ENCODE measurements around the gene RBM15. TPM values are rescaled to one million over a fixed set of nuclear protein-coding genes. Genes with fewer than 3 reads are reported as not detected.

RBM15 gene
- total RNA-seq, 2 donors from 2014 or later = 75.0 to 77.8 TPM

- H3K4me1 Mint-ChIP-seq (ENCODE audit: low read depth) = no peaks in the 10 kb centered on the region
- DNase-seq (no peak), ATAC-seq (replicated peaks in 1 of 2) (no peak)
- H3K4me3 Mint-ChIP-seq = no peak overlapping the region
- no peaks in the 10 kb centered on the region for H3K9me3 Mint-ChIP-seq
- H3K27me3 Mint-ChIP-seq (ENCODE audit: low read depth) = no peaks in the 10 kb centered on the region
- no peaks in the 10 kb centered on the region for H3K36me3 Mint-ChIP-seq (ENCODE audit: insufficient read depth in 2 of 2)
- no peak overlapping the region for H3K27ac Mint-ChIP-seq
Measured at GRCh38 chr1:110309767-110310166, 29.4 kb upstream of the RBM15 start.

GRCh38 chr1:110310300-110310699 lies 28.9 kb upstream of the RBM15 start:
- H3K36me3 Mint-ChIP-seq (ENCODE audit: insufficient read depth in 2 of 2) = no peaks in the 10 kb centered on the region
- H3K27me3 Mint-ChIP-seq (ENCODE audit: low read depth) = no peaks in the 10 kb centered on the region
- no peaks in the 10 kb centered on the region for H3K9me3 Mint-ChIP-seq
- DNase-seq = no peak
- no peak overlapping the region for H3K4me3 Mint-ChIP-seq
- ATAC-seq (replicated peaks in 1 of 2) = no peak
- H3K27ac Mint-ChIP-seq = no peak overlapping the region
- no peaks in the 10 kb centered on the region for H3K4me1 Mint-ChIP-seq (ENCODE audit: low read depth)

GRCh38 chr1:110312188-110313121 lies 26.7 kb upstream of the RBM15 start:
- Mint-ChIP-seq H3K9me3 (no peaks in the 10 kb centered on the region), H3K27me3 (ENCODE audit: low read depth) (no peaks in the 10 kb centered on the region), H3K4me1 (ENCODE audit: low read depth) (no peaks in the 10 kb centered on the region), H3K36me3 (ENCODE audit: insufficient read depth in 2 of 2) (no peaks in the 10 kb centered on the region), H3K4me3 (no peak overlapping the region), H3K27ac (no peak overlapping the region)
- ATAC-seq (replicated peaks in 1 of 2) (peak; percentile 97 to 99), DNase-seq (peak; percentile 75 to 79)

GRCh38 chr1:110316735-110317134 lies 22.4 kb upstream of the RBM15 start:
- Mint-ChIP-seq H3K4me3 (no peak overlapping the region), H3K36me3 (ENCODE audit: insufficient read depth in 2 of 2) (peaks cover 0 to 2% of the 10 kb centered on the region in 2 donors), H3K4me1 (ENCODE audit: low read depth) (no peaks in the 10 kb centered on the region), H3K27ac (no peak overlapping the region), H3K27me3 (ENCODE audit: low read depth) (no peaks in the 10 kb centered on the region), H3K9me3 (peaks cover 2% of the 10 kb centered on the region in 2 donors)
- DNase-seq (no peak), ATAC-seq (replicated peaks in 1 of 2) (no peak)

GRCh38 chr1:110318046-110318445 lies 21.1 kb upstream of the RBM15 start:
- ATAC-seq (replicated peaks in 1 of 2) = no peak
- Mint-ChIP-seq H3K27ac (no peak overlapping the region), H3K36me3 (ENCODE audit: insufficient read depth in 2 of 2) (peaks cover 0 to 2% of the 10 kb centered on the region in 2 donors), H3K27me3 (ENCODE audit: low read depth) (no peaks in the 10 kb centered on the region), H3K4me3 (no peak overlapping the region), H3K9me3 (peaks cover 2% of the 10 kb centered on the region in 2 donors), H3K4me1 (ENCODE audit: low read depth) (no peaks in the 10 kb centered on the region)
- no peak for DNase-seq

GRCh38 chr1:110319332-110320167 lies 19.6 kb upstream of the RBM15 start:
- Mint-ChIP-seq H3K4me1 (ENCODE audit: low read depth) (no peaks in the 10 kb centered on the region), H3K36me3 (ENCODE audit: insufficient read depth in 2 of 2) (peaks cover 0 to 2% of the 10 kb centered on the region in 2 donors), H3K27ac (no peak overlapping the region), H3K4me3 (no peak overlapping the region), H3K27me3 (ENCODE audit: low read depth) (no peaks in the 10 kb centered on the region), H3K9me3 (peaks cover 2% of the 10 kb centered on the region in 2 donors)
- ATAC-seq (replicated peaks in 1 of 2) = peak in 1 of 2 donors; percentile 39
- no peak for DNase-seq

- Mint-ChIP-seq H3K36me3 (ENCODE audit: insufficient read depth in 2 of 2) (peaks cover 0 to 2% of the 10 kb centered on the region in 2 donors), H3K27me3 (ENCODE audit: low read depth) (no peaks in the 10 kb centered on the region), H3K4me1 (ENCODE audit: low read depth) (no peaks in the 10 kb centered on the region), H3K4me3 (no peak overlapping the region), H3K9me3 (peaks cover 2% of the 10 kb centered on the region in 2 donors), H3K27ac (no peak overlapping the region)
- ATAC-seq (replicated peaks in 1 of 2) (no peak), DNase-seq (no peak)
Measured at GRCh38 chr1:110320168-110320518, 19.0 kb upstream of the RBM15 start.

- H3K4me1 Mint-ChIP-seq (ENCODE audit: low read depth) = no peaks in the 10 kb centered on the region
- no peaks in the 10 kb centered on the region for H3K27me3 Mint-ChIP-seq (ENCODE audit: low read depth)
- H3K27ac Mint-ChIP-seq = no peak overlapping the region
- H3K9me3 Mint-ChIP-seq = peaks cover 2% of the 10 kb centered on the region in 2 donors
- ATAC-seq (replicated peaks in 1 of 2) = no peak
- no peak for DNase-seq
- H3K36me3 Mint-ChIP-seq (ENCODE audit: insufficient read depth in 2 of 2) = peaks cover 0 to 2% of the 10 kb centered on the region in 2 donors
- H3K4me3 Mint-ChIP-seq = no peak overlapping the region
Measured at GRCh38 chr1:110321045-110321444, 18.1 kb upstream of the RBM15 start.

- no peaks in the 10 kb centered on the region for H3K27me3 Mint-ChIP-seq (ENCODE audit: low read depth)
- H3K9me3 Mint-ChIP-seq = peaks cover 2% of the 10 kb centered on the region in 2 donors
- DNase-seq (no peak), ATAC-seq (replicated peaks in 1 of 2) (no peak)
- no peak overlapping the region for H3K27ac Mint-ChIP-seq
- H3K4me3 Mint-ChIP-seq = no peak overlapping the region
- peaks cover 0 to 2% of the 10 kb centered on the region in 2 donors for H3K36me3 Mint-ChIP-seq (ENCODE audit: insufficient read depth in 2 of 2)
- H3K4me1 Mint-ChIP-seq (ENCODE audit: low read depth) = no peaks in the 10 kb centered on the region
Measured at GRCh38 chr1:110321846-110322245, 17.3 kb upstream of the RBM15 start.

GRCh38 chr1:110324667-110325066 lies 14.5 kb upstream of the RBM15 start:
- H3K36me3 Mint-ChIP-seq (ENCODE audit: insufficient read depth in 2 of 2) = peaks cover 0 to under 1% of the 10 kb centered on the region in 2 donors
- DNase-seq (no peak), ATAC-seq (replicated peaks in 1 of 2) (no peak)
- no peaks in the 10 kb centered on the region for H3K9me3 Mint-ChIP-seq
- no peak overlapping the region for H3K27ac Mint-ChIP-seq
- no peaks in the 10 kb centered on the region for H3K4me1 Mint-ChIP-seq (ENCODE audit: low read depth)
- no peak overlapping the region for H3K4me3 Mint-ChIP-seq
- no peaks in the 10 kb centered on the region for H3K27me3 Mint-ChIP-seq (ENCODE audit: low read depth)

GRCh38 chr1:110326826-110327225 lies 12.4 kb upstream of the RBM15 start:
- DNase-seq (no peak), ATAC-seq (replicated peaks in 1 of 2) (no peak)
- no peaks in the 10 kb centered on the region for H3K27me3 Mint-ChIP-seq (ENCODE audit: low read depth)
- no peaks in the 10 kb centered on the region for H3K9me3 Mint-ChIP-seq
- no peak overlapping the region for H3K27ac Mint-ChIP-seq
- H3K36me3 Mint-ChIP-seq (ENCODE audit: insufficient read depth in 2 of 2) = no peaks in the 10 kb centered on the region
- H3K4me1 Mint-ChIP-seq (ENCODE audit: low read depth) = no peaks in the 10 kb centered on the region
- no peak overlapping the region for H3K4me3 Mint-ChIP-seq

GRCh38 chr1:110328274-110328673 lies 10.9 kb upstream of the RBM15 start:
- no peaks in the 10 kb centered on the region for H3K27me3 Mint-ChIP-seq (ENCODE audit: low read depth)
- ATAC-seq (replicated peaks in 1 of 2) (no peak), DNase-seq (no peak)
- no peaks in the 10 kb centered on the region for H3K36me3 Mint-ChIP-seq (ENCODE audit: insufficient read depth in 2 of 2)
- no peaks in the 10 kb centered on the region for H3K4me1 Mint-ChIP-seq (ENCODE audit: low read depth)
- H3K9me3 Mint-ChIP-seq = no peaks in the 10 kb centered on the region
- no peak overlapping the region for H3K4me3 Mint-ChIP-seq
- H3K27ac Mint-ChIP-seq = no peak overlapping the region

GRCh38 chr1:110328700-110329099 lies 10.5 kb upstream of the RBM15 start:
- H3K4me1 Mint-ChIP-seq (ENCODE audit: low read depth) = no peaks in the 10 kb centered on the region
- H3K27me3 Mint-ChIP-seq (ENCODE audit: low read depth) = no peaks in the 10 kb centered on the region
- ATAC-seq (replicated peaks in 1 of 2) = no peak
- H3K4me3 Mint-ChIP-seq = no peak overlapping the region
- H3K36me3 Mint-ChIP-seq (ENCODE audit: insufficient read depth in 2 of 2) = no peaks in the 10 kb centered on the region
- H3K27ac Mint-ChIP-seq = no peak overlapping the region
- no peaks in the 10 kb centered on the region for H3K9me3 Mint-ChIP-seq
- no peak for DNase-seq
